Pancreas (tissue), 10 donors: Measurements from ENCODE around the gene KRT72. TPM values are rescaled to one million over a fixed set of nuclear protein-coding genes. Genes with fewer than 3 reads are reported as not detected.

Experiments used
- ATAC-seq, 4 donors: fragments of 200-7000 bp; cut with Tn5 transposase; one replicate each; pipeline versions ENCODE4 v1.8.0 to v1.9.1; 2020; ENCODE audit warnings: mild to moderate bottlenecking in 4 of 4, moderate library complexity in 4 of 4
- DNase-seq, 6 donors: peaks; one replicate each; pipeline ENCODE4 v3.0.0-alpha.2; 2020
- FAIRE-seq: peaks from 2 replicates; lab custom pipeline; 2012; peaks lifted over from hg19 to GRCh38; lab: Jason Lieb, UNC
- H3K27ac ChIP-seq, 4 donors: fragments of 200-600 bp; sonication (generic); 1 replicate in 3 of 4; 2 replicates in 1 of 4; pipeline versions ENCODE4 v1.5.0 to v1.8.0; 2020
- H3K27me3 ChIP-seq, 4 donors: fragments of 200-600 bp; one replicate each; pipeline ENCODE4 v1.8.0; 2021
- H3K36me3 ChIP-seq, 3 donors: fragments of 200-600 bp; sonication (generic) in 1 of 3; one replicate each; pipeline versions ENCODE4 v1.5.0 to v1.8.0; 2020 to 2021
- H3K4me1 ChIP-seq, 3 donors: fragments of 200-600 bp; one replicate each; pipeline ENCODE4 v1.8.0; 2021
- H3K4me3 ChIP-seq, 4 donors: fragments of 200-600 bp; sonication (generic) in 2 of 4; one replicate each; pipeline versions ENCODE4 v1.5.0 to v1.8.0; 2020 to 2021
- H3K9me3 ChIP-seq, 4 donors: fragments of 200-600 bp; one replicate each; pipeline ENCODE4 v1.8.0; 2021
- CTCF ChIP-seq, 4 donors: fragments of 200-600 bp; sonication (generic) in 3 of 4; IDR thresholded peaks; one replicate each; pipeline versions ENCODE4 v1.5.0 to v1.8.0; 2021; ENCODE audit warnings: antibody characterized with exemption in 4 of 4
- WGBS, 2 donors: extraction: QIAGEN DNeasy Blood & Tissue Kit; methylation state at CpG; one replicate each; pipeline ENCODE4 v1.1.7; 2013; 5-methylcytosine and 5-hydroxymethylcytosine counted together
- intact Hi-C, 3 donors: fragments of 100-400 bp; cut with DNase I; formaldehyde crosslinking; loops; one replicate each; pipeline versions ENCODE4 v1.11.1 to v1.14.2; 2022
- polyA plus RNA-seq, 2 donors: library from polyadenylated mRNA; stranded (reverse); fragments of 200-250 nt; gene quantifications; one replicate each; pipeline ENCODE4 v1.2.3, GENCODE V29; 2013
- total RNA-seq, 6 donors: library from RNA; stranded (reverse); fragmentation: NEBNext Ultra II Directional in 4 of 6; extraction: Animal tissue kit (Norgen Biotek cat#: 25700) in 4 of 6; gene quantifications; one replicate each; pipeline versions ENCODE4 v1.2.1 to v1.2.4, GENCODE V29; 2021 to 2023
- donor health status: healthy with polysubstance abuse.
- donor health status: DM: no; HTN: no; CAD: no; lungs with moderate emphysema.
- donor health status: DM: no; HTN: no; CAD: no.
- donor health status: control.
- donor health status: control.
- donor health status: Bipolar disorder and iron deficiency.
- donor health status: DM: yes; HTN: yes; CAD: no.
- donor health status: DM: no; HTN: no; CAD: no.
- donor health status: DM: no; HTN: no; CAD: no.
- donor health status: DM: yes; HTN: yes; CAD: no.

Gene KRT72
- total RNA-seq (under 1 TPM in 1 of 6 donors, not detected in 5; 0.09 TPM), polyA plus RNA-seq (not detected)

- ATAC-seq (no peak), FAIRE-seq (no peak), DNase-seq (peak in 1 of 6 donors; percentile 60)
- Histone ChIP-seq H3K36me3 (no peaks in the 10 kb centered on the region), H3K4me1 (no peaks in the 10 kb centered on the region), H3K27ac (no peak within 1 kb of the TSS), H3K27me3 (peaks cover 0 to 10% (median 4%) of the 10 kb centered on the region in 4 donors), H3K9me3 (no peaks in the 10 kb centered on the region), H3K4me3 (no peak within 1 kb of the TSS)
- intact Hi-C loops: no loop called here
- 23 to 26% methylated on average over 48 of the region's 48 CpGs for WGBS, 2 donors
- TF ChIP-seq CTCF (IDR thresholded peaks at IDR 0.05): no peak
These were observed at the start of gene KRT72 for GRCh38 chr12:52600941-52601481. Gene KRT72, minus strand, starts transcription at chr12:52601463. Its CDS starts 11 bp downstream, at chr12:52601452.

GRCh38 chr12:52650520-52651081, 49.3 kb upstream of the KRT72 start:
- TF ChIP-seq CTCF (IDR thresholded peaks at IDR 0.05): no peak
- Histone ChIP-seq H3K27me3 (peaks cover 0 to 7% (median 0%) of the 10 kb centered on the region in 4 donors), H3K36me3 (no peaks in the 10 kb centered on the region), H3K9me3 (no peaks in the 10 kb centered on the region), H3K27ac (no peak overlapping the region), H3K4me3 (no peak overlapping the region), H3K4me1 (no peaks in the 10 kb centered on the region)
- ATAC-seq: no peak
- intact Hi-C loops: no loop called here
- 68 to 74% methylated on average over 12 of the region's 12 CpGs for WGBS, 2 donors
- FAIRE-seq: no peak
- DNase-seq: no peak

- FAIRE-seq (no peak), ATAC-seq (no peak), DNase-seq (no peak)
- intact Hi-C loops: no loop called here
- 53% methylated on average over 6 of the region's 6 CpGs for WGBS, 2 donors
- peaks cover 0 to 6% (median 0%) of the 10 kb centered on the region in 4 donors for H3K27me3 ChIP-seq
- H3K27ac ChIP-seq: no peak overlapping the region
- no peak overlapping the region for H3K4me3 ChIP-seq
- H3K4me1 ChIP-seq: no peaks in the 10 kb centered on the region
- H3K9me3 ChIP-seq: no peaks in the 10 kb centered on the region
- H3K36me3 ChIP-seq: no peaks in the 10 kb centered on the region
- TF ChIP-seq CTCF (IDR thresholded peaks at IDR 0.05): no peak
These were observed 47.8 kb upstream of the KRT72 start for GRCh38 chr12:52649066-52649465.

GRCh38 chr12:52648012-52648550, 46.8 kb upstream of the KRT72 start:
- DNase-seq (no peak), FAIRE-seq (no peak), ATAC-seq (no peak)
- 92 to 96% methylated on average over 8 of the region's 8 CpGs for WGBS, 2 donors
- intact Hi-C loops: no loop called here
- H3K36me3 ChIP-seq: no peaks in the 10 kb centered on the region
- H3K27me3 ChIP-seq: no peaks in the 10 kb centered on the region
- H3K4me3 ChIP-seq: no peak overlapping the region
- no peak overlapping the region for H3K27ac ChIP-seq
- H3K9me3 ChIP-seq: no peaks in the 10 kb centered on the region
- TF ChIP-seq CTCF (IDR thresholded peaks at IDR 0.05): no peak
- H3K4me1 ChIP-seq: no peaks in the 10 kb centered on the region

- Histone ChIP-seq H3K27ac (no peak overlapping the region), H3K4me3 (no peak overlapping the region), H3K36me3 (no peaks in the 10 kb centered on the region), H3K4me1 (no peaks in the 10 kb centered on the region), H3K9me3 (no peaks in the 10 kb centered on the region), H3K27me3 (no peaks in the 10 kb centered on the region)
- DNase-seq (no peak), FAIRE-seq (no peak), ATAC-seq (no peak)
- TF ChIP-seq CTCF (IDR thresholded peaks at IDR 0.05): no peak
- intact Hi-C loops: no loop called here
- 88 to 90% methylated on average over 9 of the region's 9 CpGs for WGBS, 2 donors
These were observed 46.3 kb upstream of the KRT72 start for GRCh38 chr12:52647601-52648000.
